Panc1 (cell line): ENCODE data around the gene BTC.
A peak's percentile ranks its signal among the peaks of the same experiment; 100 is the strongest.

Experiments used
- CTCF ChIP-seq: fragments of 450-650 bp; IDR thresholded peaks from 2 replicates; pipeline ENCODE4 v1.5.1; 2017; ENCODE audit warnings: mild to moderate bottlenecking
- REST ChIP-seq, 2 experiments: IDR thresholded peaks; 2 replicates each; pipeline ENCODE4 v1.6.1; 2011 to 2012; ENCODE audit warnings: low read depth in 2 of 2, control low read depth in 1 of 2, low read length in 1 of 2, mild to moderate bottlenecking in 1 of 2, moderate library complexity in 1 of 2; ENCODE audit not compliant: insufficient read depth in 1 of 2

- TF ChIP-seq CTCF (peak; percentile 30), REST (IDR thresholded peaks at IDR 0.05; ENCODE audit: insufficient read depth in 1 of 2, low read depth in 2 of 2, low read length in 1 of 2) (no peak)
These were observed 454 bp downstream of the BTC start for GRCh38 chr4:74793757-74794381.
